NCI-H2171 treated with DMSO at 0.1 percent for 48 hours (cell line): ENCODE data around the gene TUBA1A.
A peak's percentile ranks its signal among the peaks of the same experiment; 100 is the strongest.
"Not testable (repeated sequence)": the region's sequence is repeated elsewhere in the genome, so short reads cannot be mapped to it uniquely, and the experiment has no call there.

Experiments
- DNase-seq: peaks from one replicate; lab custom pipeline; 2025; lab: John Stamatoyannopoulos, UW

Gene TUBA1A

DNA sequence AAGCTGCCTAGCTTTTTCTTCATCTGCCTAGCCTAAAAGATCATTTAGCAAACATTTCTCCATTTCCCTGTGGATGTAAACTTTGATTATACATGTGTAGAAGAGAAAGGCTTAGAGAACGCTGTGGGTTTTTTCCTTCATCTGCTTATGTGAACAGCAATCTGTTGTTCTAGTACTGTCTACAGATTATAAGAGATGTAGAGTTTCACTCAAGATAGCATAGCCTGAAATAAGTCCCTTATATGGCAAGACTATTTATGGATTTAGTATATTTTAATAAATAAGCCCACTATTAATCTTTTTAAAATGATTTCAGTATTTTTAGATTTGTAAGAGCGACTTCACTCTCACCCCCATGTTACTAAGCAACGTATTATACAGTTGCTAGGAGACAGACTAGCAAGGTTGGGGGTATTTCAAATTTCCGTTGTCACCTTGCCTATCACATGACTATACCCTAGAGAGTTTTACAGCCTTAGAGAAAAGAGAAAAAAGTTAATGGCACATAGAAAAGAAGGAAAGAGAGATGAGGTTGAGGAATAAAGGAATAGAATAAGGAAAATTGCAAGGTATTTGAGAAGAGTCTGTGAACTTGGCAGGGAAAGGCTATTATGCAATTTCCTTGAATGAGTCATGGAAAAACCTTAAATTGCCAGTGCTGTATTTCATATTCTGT, 12.2 kb upstream of the TUBA1A start:
- peak; percentile 99 for DNase-seq

GRCh38 chr12:49198431-49199155, 9.7 kb upstream of the TUBA1A start:
- DNase-seq, result peak; percentile 64

- DNase-seq, result no peak
Observed at GRCh38 chr12:49197256-49197655, 8.4 kb upstream of the TUBA1A start.

DNA sequence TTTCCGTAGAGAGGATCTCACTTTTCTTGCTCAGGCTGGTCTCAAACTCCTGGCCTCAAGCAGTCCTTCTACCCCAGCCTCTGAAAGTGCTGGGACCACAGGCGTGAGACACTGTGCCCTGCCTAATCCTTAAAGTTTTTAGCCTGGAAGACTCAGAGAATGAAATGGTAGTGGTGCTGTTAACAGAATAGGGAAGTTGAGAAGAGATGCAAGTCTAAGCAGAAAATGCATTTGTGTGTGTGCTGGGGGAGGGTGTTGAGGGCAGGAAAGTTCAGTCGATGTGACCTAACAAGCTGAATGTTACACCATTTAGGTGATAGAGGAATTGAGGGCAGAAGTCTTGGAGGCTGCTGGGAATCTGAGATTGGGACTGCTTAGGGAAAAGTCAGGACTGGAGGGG, 6.9 kb upstream of the TUBA1A start:
- no peak for DNase-seq

- not testable (repeated sequence) for DNase-seq
Observed at GRCh38 chr12:49193746-49194145, 4.9 kb upstream of the TUBA1A start.

GRCh38 chr12:49191498-49191897, 2.6 kb upstream of the TUBA1A start:
- not testable (repeated sequence) for DNase-seq

- peak; percentile 86 for DNase-seq
Observed at GRCh38 chr12:49190974-49191373, 2.1 kb upstream of the TUBA1A start.

GRCh38 chr12:49189731-49190716, 1.1 kb upstream of the TUBA1A start:
- peak; percentile 82 for DNase-seq

DNA sequence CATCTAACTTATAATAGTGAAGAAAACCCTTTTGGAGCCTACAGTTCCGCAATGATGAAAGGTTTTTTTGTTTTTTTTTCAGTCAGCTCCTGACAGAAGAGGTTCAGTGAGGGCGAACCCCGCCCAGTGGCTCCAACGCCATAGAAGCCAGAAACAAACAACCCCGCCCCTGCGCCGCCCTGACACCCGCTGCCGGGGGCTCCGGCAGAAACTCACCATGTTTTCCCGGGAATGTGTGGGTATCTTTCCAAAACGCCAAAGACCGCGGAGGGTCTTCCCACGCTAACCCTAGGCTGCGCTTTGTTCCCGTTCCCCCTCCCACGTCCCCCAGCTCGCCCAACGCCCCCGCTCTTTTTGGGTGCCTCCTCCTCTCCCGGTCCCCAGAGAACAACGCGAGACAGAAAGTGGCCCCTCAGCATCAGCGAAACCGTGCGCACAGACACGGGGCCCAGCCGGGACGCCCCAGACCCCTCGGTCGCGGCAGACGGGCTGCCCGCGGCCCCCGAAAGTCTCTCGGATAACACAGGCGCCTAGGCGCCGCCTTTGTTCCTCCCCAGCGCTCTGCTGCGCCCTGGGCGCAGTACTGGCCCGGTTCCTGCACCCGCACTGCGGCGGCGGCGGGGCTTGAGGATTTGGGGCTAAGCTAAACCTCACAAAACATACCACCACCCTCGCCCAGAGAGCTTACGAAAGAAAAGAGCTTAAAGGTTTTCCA, 522 bp downstream of the TUBA1A start:
- peak; percentile 56 for DNase-seq

DNA sequence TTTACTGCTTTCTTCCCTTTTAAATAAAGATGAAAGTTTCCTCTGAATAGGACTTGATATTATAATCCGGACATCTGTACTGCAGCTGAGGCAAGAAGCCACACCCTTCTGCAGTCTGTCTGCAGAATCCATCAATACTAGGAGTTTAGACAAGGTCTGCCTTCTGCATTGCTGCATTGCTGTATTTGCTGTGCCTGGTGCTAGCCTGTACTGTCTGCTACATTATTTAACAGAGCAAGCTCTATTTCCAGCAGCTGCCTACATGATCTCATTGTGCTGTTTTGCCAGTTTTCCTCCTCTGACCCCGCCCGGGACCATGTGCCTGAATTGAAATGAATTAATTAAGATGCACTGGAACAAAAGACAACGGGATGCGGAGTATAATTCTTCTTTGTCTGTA, 1.7 kb downstream of the TUBA1A start:
- peak; percentile 69 for DNase-seq

DNA sequence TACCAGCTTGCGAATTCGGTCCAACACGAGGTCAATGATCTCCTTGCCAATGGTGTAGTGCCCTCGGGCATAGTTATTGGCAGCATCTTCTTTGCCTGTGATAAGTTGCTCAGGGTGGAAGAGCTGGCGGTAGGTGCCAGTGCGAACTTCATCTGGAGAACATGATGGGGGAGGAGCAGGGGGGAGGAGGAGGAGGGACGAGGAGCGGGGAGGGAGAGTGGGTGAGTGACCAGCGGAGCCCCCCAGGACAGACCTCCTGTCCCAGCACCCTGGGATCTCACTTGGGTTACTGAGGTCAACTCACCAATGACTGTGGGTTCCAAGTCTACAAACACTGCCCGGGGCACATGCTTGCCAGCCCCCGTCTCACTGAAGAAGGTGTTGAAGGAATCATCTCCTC, 2.6 kb downstream of the TUBA1A start:
- not testable (repeated sequence) for DNase-seq

DNA sequence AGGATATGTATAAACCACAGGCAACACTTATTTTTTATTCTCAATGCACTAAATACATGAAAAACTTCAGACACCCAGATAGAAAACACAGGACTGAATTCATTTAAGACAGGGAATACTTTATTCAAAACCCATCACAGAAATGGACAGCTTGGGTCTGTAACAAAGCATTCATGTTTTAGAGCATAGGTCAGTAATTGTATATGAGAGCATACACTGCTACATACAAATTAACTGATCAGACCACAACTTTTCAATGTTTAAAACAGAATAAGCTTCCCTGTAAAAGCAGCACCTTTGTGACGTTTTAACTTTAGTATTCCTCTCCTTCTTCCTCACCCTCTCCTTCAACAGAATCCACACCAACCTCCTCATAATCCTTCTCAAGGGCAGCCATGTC, 4.2 kb downstream of the TUBA1A start:
- DNase-seq, result peak; percentile 18

- not testable (repeated sequence) for DNase-seq
Observed at GRCh38 chr12:49183214-49183950, 5.5 kb downstream of the TUBA1A start.

- no peak for DNase-seq
Observed at GRCh38 chr12:49174218-49174617, 14.7 kb downstream of the TUBA1A start.

- no peak for DNase-seq
Observed at GRCh38 chr12:49170924-49171323, 18.0 kb downstream of the TUBA1A start.

DNA sequence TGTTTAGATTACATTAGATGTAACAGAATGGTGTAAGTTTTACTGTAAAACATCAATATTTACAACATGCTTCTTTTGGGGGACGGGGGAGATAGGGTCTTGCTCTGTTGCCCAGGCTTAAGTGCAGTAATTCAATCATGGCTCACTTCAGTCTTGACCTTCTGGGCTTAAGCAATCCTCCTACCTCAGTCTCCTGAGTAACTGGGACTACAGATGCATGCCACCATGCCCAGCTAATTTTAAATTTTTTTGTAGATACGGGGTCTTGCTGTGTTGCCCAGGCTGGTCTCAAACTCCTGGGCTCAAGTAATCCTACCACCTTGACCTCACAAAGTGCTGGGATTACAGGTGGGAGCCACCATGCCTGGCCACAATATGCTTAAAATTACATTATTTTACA, 23.8 kb downstream of the TUBA1A start:
- no peak for DNase-seq

GRCh38 chr12:49161901-49162300, 27.0 kb downstream of the TUBA1A start:
- not testable (repeated sequence) for DNase-seq

DNA sequence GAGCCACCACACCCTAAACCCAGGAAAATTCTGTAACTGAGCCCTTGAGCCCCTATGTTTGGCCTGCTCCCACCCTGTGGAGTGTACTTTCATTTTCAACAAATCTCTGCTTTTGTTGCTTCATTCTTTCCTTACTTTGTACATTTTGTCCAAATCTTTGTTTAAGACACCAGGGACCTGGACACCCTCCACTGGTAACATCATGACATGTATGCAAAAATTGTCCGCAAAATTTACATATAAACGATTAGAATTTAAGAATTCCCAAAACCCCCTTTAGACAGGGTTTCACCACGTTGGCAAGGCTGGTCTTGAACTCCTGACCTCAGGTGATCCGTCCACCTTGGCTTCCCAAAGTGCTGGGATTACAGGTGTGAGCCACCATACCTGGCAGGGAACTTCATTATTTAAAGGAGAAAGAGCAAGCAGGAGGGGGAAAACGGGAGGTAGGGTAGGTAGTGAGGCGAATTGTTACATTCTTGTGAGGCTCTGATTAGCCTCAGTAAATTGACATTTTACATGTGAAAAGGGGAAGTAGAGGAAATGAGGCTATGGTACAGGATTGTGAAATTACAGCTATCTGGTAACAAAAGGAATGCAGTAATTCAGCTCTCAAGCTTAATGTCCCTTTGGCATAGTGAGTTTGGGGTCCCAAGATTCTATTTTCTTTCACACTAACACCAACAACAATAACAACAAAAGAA, 27.6 kb downstream of the TUBA1A start:
- DNase-seq, result no peak

DNA sequence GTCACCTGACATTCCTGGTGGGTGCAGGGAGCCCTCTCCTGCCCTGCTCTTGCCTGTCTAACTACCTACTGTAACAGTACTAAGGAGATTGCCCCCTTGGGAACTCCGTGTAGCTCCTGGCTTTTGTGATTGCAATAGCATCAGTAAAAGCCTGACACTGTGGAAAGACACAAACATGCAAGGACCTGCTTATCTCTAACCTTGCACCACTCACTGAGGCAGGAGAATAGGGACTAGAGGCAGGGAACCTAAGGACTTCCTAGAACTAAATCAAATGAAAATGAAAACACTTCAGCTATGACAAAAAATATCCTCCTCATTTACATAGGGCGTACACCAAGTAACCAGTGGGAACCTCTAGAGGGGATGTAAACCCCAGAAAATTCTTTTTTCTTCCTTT, 28.5 kb downstream of the TUBA1A start:
- no peak for DNase-seq

DNA sequence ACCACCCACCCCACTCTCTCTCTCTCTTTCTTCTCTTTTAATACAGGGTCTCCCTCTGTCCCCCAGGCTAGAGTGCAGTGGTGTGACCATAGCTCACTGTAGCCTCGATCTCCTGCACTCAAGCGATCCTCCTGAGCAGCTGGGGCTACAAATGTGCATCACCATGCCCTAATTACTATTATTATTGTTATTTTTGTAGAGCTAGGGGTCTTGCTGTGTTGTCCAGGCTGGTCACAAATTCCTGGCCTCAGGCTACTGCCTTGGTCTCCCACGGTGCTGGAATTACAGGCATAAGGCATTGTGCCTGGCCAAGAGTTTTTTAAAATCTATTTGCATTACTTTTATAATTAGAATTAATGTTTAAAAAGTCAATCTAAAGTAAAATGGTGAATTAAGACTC, 34.7 kb downstream of the TUBA1A start:
- DNase-seq, result no peak
